ENCODE measurements around the gene VGLL4.

DNA sequence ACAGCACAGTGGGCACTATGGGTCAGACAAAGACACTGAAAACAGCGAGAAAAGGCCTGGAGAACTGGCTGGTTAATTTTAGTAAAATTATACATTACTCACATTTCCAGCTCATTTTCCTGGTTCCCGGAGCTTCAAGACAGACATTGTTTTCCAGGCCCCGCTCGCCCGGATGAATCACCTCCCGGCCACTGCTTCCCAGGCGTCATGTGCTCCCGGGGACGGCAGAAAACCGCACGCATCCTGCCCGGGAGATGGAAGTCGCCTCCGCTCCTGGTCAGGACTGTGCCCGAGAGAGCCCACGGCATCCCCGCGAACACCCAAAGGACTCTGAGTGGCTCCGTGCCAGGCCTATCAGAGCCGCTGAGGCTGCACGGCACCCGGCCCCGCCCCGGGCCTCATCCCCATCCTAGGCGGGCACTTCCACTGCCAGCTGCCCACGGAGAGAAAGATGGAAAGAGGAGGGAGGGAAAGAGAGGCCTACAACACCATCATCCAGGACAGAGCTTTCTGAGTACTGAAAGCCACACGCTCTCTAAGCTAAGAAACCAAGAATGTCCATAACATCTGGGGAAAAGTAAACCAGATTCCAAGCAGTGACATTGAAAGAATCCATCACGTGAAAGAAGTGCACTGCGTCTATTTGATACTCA, 75.1 kb downstream of the VGLL4 start:
- TF ChIP-seq, protein P1, sequence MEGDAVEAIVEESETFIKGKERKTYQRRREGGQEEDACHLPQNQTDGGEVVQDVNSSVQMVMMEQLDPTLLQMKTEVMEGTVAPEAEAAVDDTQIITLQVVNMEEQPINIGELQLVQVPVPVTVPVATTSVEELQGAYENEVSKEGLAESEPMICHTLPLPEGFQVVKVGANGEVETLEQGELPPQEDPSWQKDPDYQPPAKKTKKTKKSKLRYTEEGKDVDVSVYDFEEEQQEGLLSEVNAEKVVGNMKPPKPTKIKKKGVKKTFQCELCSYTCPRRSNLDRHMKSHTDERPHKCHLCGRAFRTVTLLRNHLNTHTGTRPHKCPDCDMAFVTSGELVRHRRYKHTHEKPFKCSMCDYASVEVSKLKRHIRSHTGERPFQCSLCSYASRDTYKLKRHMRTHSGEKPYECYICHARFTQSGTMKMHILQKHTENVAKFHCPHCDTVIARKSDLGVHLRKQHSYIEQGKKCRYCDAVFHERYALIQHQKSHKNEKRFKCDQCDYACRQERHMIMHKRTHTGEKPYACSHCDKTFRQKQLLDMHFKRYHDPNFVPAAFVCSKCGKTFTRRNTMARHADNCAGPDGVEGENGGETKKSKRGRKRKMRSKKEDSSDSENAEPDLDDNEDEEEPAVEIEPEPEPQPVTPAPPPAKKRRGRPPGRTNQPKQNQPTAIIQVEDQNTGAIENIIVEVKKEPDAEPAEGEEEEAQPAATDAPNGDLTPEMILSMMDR (IDR thresholded peaks at IDR 0.05): no peak
- no peak for TF ChIP-seq EZH2phosphoT487 (IDR thresholded peaks at IDR 0.05)
- TF ChIP-seq EZH2 (IDR thresholded peaks at IDR 0.05): no peak

All from neural progenitor cell (in vitro differentiated cells).